Inflammatory macrophage treated with lipopolysaccharide for 4 hours (primary cell): Measurements from ENCODE around the gene LRCOL1.

Experiments
- DNase-seq: peaks from one replicate; pipeline ENCODE4 v3.0.0-alpha.2; 2020

The LRCOL1 gene

DNA sequence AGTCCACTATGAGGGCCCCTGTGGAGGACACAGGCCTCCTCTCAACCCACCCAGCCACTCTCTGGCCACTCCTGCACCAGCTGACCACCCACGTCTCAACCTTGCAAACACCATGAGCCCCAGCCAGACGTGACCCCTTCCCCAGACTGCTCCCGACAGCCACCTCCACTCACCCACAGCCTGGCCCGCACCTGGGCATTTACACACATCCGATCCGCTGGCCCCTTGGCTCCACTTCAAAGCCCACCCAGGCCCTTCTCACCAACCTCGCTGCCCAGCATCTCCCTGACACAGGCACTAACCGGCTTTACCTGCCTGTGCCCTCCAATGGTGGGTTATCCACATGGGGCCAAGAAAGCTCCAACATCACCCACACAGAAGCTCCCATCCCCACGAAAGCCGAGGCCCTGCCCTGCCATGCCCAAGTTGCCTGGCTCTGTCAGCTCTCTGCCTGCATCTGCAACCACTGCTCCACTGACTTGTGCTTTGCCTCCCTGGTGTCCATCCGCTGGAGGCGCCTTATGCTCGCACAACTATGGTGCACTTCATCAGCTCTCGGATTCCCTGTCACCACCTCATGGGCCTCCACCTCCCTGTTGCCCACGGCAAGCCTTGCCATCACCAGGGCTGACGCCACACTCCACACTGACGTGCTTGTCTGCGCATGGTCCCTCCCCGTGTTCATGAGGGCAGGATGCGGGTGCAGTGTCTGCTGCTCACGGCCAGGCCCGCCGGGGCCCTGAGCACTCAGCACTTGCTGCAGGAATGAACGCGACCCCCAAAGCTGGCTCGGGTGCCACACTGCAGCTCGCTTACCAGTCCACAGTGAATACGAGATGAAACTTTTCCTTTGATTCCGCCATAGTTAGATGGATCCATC, 24.9 kb upstream of the LRCOL1 start:
- DNase-seq = no peak

DNA sequence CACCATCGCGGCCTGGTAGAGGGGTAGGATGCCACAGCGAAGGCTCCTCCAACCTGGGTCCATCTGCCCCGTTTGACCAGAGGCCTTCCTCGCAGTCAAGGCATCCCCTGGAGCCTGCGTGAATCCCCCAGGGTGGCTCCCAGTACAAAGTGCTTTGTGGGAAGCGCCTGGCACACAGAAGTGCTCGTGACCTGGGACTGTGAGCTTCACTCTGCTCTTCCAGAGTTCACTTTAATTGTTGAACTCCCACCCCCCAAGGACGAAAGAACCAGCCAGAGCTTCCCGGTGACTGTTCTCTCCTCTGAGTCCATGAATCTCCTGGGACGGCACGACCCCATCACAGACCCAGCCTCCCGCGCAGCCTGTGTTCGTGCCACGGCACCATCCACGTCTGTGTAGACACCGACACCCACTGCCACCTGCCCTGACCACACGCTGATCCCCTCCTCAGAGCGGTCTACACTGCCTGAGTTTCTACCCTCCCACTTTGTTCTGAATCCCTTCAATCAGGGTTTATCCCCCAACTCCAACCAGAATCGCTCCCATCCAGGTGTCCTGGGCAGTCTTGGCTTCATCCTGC, 24.1 kb upstream of the LRCOL1 start:
- DNase-seq = no peak

DNA sequence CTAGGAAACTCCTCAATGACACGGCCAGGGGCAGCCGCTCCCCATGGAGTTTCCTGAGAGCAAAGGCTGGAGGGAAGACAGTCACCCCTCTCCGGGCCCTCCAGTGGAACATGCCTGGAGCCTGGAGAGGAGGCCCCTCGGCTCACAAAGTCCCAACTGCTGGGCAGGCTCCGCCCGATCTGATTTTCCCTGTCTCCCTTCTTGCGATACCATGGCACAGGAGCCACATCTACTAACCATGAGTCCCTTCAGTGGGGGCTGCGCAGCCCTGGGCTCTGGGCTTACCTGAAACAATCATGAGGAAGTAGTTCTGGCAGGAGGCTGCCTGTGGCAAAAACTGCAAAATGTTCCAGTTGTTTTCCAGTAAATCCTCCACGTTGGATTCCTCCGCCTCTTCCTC, 23.5 kb upstream of the LRCOL1 start:
- no peak for DNase-seq

DNA sequence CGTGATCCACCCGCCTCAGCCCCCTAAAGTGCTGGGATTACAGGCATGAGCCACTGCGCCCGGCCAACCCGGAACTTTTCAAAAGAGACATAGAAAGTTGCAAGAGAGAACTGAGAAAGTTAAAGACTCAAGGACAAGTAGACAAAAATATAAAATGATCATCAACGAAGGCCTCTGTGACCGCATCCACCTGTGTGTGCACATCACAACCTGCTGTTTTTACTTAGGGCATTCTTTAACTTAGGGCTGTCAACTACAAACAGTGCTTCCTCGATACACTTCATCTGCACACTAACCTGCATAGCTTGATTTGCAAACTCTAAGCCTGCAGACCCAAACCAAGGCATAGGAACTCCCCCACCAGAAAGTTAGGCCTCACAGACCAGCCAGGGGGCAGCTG, 23.0 kb upstream of the LRCOL1 start:
- DNase-seq = no peak

DNA sequence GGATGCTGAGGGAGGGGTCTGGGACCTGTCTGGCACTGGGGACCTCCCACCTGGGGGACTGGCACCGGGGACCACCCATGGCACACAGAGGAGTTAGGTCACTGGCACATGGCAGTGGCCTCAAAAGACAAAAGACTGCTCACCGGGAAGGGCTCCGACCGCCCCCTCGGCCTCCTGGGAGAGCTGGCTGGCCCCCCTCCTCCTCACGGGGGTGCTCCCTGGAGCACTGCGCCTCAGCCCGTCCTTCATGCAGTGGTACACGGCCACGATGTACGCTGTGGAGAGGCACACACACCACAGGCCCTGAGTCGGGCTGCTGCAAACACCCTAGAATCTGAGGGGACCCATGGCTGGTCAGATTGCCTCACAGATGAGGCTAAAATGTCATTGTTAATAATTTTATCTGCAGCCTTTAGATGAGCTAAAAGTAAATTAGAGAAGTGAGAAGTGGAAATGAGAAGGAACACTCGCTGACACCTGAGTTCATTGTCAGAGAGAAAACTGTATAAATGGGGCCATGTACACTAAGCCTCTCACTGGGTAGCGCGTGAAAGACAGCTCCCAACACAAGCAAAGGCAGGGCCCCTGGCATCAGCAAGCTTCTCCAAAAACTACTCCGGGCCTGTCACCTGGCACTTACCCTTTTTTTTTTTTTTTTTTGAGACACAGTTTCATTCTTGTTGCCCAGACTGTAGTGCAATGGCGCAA, 22.3 kb upstream of the LRCOL1 start:
- DNase-seq = no peak

DNA sequence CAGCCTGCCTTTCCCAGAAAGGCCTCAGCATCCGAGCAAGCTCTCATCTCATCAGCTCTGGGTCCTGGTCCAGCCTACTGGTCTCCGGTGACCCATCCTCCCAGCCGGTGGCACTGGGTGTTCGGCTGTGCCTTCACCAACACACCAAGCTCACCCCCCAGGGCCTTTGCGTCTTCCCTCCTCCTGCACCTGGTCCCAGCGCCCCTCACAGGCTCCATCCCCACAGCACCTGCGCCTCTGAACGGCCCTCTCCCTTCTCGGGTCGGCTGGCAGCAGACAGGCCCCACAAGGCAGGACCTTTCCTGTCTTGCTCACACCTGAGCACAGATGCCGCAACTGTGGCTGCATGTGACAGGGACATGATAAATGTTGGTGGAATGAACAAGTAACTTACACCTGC, 21.3 kb upstream of the LRCOL1 start:
- no peak for DNase-seq

DNA sequence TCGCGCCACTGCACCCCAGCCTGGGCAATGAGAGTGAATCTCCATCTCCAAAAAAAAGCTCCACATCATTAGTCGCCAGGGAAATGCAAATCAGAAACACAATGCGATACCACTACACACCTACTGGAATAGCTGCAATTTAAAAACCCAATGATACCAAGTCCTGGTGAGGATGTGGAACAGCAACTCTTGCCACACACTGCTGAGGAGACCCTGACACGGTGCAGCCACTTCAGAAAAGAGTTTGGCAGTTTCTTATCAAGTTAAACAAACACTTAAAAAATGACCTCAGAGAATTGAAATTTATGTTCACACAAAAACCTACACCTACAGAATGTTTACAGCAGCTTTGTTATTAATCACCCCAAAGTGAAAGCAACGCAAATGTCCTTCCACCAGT, 20.3 kb upstream of the LRCOL1 start:
- no peak for DNase-seq

DNA sequence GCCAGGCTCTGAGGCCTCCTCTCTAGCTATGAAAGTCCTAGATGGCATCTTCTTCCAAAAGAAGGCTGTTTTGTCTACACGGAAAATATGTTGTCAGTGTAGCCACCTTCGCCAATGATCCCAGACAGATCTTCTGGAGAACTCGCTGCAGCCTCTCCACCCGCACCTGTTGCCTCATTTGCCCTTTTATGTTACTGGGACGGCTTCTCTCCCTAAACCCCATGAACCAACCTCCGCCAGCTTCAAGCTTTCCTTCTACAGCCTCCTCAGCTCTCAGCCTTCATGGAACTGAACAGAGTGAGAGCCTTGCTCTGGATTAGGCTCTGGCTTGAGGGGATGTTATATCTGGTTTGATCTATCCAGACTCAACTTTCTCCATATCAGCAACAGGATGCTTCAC, 18.9 kb upstream of the LRCOL1 start:
- DNase-seq = no peak

DNA sequence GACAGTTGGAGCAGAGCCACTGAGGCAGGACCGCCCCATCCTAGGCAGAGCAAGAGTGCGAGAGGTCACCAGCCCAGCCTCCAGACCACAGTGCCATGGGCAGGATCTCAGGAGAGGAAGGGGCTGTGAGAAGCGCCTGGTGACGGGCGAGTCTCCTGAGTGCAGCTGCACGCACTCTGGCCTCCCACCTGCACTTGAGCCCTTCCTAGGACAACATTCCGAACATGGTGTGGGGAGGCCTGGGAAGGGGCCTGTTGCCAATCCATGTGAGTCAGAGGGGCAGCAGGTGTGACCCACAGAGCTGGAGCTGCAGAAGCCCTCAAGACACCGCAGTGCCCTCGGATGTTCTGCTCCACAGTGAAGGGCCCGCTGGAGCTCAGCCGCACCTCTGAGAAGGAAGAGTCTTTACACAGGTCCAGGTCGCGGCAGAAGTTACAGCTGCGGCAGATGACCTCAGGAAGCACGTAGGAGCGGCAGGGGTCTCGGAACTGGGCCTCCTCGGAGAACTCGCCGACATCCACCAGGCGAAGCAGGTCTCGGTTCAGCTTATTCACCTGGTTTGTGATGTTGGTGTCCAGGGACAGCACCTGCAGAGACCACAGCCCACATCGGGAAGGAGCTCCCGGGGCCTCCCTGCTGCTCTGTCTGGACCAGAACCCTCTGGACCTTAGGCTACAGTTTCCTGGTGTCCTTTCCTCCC, 15.5 kb upstream of the LRCOL1 start:
- DNase-seq = no peak

DNA sequence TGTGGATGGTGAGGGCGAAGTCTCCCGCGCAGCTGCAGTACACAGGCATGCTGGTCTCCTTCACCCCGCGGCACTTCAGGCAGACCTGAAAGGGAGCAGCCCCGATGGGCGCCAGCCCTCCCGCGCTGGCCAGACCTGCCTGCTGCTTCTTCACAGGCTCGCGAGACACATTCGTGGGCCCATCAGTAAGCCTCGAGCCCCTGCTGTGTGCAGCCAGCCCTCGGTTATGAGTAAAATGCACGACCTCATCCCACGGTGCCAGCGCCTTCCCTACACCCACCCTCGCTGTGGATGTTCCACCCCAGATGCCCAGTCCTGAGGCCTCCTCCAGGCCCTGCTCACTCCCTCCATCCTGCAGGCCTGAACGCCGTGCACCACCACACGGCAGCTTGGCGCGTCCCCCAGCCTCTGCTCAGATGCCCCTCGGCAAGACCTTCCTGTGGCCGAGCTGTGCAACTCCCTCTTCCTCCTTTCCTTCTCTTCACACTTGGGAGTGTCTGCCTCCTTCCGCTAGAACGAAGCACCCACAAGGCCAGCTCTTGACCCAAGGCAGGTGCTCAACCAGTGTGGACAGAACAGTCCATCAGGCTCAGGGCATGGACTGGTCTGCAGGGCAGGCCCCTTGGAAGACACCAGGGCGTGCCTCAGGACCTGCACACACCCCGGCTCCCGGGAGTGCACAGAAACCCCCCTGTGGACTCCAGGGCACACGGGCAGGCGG, 14.7 kb upstream of the LRCOL1 start:
- DNase-seq = no peak

DNA sequence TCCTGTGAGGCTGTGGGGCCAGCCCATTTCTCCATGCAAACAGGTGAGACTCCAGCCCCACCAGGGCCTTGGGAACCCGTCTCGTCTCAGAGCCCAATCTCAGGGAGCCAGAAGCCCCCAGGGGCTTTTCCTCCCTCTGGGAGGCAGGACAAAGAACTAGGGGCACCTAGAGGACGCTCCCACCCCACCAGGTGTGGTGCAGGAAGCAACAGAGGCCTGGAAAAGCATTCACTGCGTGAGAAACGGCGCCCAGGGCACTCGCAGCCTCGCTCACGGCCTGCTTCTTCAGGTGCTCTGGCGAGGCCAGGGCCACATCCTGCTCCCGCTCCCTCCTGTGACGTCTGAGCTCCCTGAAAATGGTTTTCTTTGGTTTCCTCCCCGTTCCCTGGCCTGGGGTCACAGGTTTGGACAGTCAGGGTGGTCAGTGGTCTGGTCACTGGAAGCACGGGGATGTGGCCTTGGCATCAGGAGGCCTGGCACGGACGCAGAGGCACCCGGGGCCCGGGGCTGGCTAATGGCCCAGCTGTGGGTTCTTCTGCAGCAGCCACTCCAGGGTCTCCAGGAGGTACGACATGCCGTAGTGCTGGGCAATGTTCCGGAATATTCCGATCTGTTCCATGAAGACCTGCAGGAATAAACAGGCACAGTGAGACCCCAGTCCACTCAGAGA, 13.9 kb upstream of the LRCOL1 start:
- no peak for DNase-seq

DNA sequence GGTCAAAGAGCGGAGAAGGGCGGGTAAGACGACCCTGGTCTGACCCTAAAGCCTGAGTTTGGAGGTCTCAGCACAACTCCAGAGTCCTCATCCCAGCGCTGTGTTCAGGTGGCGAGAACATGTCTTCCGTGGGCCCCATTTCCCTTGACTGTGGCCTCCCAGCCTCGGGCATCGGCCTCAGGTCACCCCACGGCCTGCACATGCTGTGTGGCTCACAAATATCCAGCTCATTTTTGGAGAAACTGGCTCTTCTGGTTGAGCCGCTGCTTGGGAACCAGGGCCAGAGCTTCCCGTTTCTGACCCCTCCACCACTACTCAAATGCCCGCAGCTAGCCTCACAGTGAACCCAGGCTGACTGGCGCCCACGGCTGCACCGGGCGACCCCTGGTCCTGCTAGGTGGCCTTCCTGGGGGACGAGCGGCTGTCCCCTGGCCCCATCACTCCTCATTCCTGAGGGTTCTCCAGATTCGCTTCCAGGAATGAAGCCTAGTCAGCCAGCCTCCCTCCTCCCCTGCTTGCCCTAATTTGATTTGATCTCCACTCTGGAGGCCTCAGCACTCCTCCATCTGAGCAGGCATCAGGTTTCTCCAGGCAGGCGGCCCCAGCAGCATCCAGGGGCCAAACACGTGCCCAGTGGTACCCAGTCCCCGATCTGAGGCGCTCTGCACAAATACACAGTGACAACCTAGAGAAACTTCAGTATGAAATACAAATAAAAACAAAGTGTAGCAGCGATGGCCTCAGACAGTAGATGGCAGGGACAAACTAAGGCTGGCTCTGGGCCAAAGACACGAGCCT, 12.9 kb upstream of the LRCOL1 start:
- DNase-seq = no peak

DNA sequence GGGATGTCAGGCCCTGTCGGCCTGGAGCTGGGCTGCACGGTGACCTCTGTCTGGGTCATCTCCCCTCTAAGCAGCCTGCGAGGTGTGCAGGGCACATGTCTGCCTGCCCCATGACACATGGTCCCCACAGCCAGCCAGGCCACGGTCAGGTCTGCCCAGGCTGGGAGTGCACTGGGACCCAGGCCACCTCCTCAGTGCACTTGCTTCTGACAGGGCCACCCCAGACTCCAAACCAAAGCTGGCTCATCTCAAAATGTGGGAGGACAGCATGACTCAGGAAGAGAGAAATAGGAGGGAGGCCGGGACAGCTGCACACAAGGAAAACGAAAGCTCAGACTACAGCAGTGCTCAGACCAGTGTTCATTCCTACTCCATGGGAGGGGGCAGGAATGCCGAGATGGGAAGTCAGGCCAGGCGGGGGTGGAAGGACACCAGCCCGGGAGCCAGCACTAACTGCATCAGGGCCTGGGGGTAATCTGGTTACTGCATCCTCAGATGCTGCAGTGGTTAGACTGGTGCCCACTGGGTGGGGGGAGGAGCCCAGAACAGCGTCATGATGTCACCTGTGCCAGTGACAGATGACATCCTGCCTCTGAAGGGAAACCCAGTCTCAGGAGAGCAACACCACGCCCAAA, 12.2 kb upstream of the LRCOL1 start:
- DNase-seq = peak; percentile 32

DNA sequence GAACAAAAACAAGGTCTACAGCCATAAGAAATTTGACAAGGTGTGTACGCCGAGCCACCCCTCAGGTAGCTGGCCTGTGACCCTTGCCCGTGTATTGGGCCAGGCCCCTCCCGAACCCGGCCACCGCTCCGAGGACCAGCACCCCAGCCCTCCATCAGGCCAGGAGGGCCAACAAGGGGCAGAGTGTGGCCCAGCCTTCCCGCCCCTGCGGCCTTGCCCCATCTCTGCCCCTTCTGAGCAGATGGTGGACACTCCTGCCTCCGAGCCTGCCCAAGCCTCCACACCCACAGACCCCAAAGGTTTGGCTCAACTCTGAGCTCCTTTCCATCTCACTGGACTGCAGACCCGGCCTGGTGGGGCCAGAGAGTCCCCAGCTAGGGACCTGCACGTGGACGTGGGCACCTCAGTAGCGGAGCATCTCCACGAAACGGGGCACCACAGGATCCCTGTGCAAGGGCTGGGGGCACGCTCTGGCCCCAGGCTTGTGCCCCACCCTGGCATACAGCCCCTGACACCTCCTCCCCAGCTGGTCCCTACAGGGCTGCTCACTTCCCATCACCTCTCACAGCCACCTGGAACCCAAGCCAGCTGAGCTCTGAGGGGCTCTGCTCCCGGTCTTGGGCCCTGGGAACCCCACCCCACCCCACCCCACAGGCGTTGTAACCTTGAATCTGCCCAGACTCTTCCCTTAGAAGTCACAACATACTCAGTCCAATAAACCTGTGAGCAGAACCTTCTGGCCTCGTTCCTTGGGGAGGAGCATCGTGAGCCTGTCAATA, 11.5 kb upstream of the LRCOL1 start:
- no peak for DNase-seq

DNA sequence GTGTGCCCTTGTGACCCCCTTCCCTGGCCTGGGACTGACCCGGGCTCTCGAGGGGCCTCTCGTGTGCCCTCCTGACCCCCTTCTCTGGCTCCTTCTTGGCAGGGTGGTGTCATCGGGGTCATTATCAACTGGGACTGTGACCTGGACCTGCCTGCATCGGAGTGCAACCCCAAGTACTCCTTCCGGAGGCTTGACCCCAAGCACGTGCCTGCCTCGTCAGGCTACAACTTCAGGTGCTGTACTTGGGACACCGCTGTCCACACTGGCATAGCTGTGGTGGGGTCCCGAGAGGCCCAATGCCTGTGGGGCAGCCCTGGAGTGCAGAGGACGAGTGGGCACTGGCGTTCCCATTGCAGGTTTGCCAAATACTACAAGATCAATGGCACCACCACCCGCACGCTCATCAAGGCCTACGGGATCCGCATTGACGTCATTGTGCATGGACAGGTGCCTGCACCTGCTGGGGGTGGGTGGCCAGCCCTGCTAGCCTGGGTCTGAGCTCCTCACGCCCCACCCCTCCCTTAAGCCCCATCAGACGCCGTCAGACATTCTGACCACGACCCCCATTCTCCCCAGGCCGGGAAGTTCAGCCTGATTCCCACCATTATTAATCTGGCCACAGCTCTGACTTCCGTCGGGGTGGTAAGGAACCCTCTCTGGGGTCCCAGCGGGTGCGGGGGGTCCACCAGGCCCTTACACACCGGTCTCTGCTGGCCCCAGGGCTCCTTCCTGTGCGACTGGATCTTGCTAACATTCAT, 10.7 kb upstream of the LRCOL1 start:
- no peak for DNase-seq

DNA sequence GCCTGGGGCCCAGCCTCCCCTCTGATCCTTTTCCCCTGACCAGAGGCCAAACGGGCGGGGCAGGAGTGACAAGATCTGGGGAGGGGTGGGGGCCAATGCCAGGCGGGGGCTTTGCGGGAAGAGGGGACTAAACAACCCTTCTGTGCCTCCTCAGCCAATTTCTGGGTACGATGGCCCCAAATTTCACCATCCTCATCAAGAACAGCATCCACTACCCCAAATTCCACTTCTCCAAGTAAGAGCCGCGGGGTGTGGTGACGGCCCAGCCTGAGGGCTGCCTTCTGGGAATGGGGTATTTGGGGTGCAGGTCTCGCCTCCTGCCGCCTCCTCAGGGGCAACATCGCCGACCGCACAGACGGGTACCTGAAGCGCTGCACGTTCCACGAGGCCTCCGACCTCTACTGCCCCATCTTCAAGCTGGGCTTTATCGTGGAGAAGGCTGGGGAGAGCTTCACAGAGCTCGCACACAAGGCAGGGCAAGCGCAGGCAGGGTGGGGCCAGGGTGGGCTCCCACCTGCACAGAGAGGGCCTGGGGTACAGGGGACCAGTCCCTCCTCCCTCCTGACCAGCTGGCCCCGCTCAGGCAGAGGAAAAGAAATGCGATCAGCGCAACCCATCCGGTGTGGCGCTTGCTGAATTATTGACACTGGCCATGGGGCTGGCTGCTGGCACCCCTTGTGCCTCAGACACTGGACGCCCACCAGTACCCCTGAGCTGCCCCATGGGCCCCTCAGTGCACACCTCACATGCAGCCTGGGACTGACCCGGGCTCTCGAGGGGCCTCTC, 9.9 kb upstream of the LRCOL1 start:
- no peak for DNase-seq

DNA sequence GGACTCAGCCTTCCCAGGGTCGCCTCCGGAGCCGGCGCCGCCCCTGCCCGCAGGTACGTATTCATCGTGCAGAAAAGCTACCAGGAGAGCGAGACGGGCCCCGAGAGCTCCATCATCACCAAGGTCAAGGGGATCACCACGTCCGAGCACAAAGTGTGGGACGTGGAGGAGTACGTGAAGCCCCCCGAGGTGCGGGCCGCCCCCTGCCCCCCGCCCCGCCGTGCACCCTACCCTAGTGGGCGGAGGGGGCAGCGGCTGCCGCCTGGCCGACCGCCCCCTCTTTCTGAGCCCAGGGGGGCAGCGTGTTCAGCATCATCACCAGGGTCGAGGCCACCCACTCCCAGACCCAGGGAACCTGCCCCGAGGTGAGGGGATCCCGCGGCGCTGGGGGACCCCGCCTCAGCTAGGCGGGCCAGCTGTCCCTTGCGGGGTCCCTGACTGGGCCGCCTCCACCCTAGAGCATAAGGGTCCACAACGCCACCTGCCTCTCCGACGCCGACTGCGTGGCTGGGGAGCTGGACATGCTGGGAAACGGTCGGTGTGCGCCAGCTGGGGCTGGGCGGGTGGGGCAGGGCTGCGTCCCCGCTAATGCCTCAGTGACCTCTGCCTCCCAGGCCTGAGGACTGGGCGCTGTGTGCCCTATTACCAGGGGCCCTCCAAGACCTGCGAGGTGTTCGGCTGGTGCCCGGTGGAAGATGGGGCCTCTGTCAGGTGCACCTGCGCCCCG, 9.2 kb upstream of the LRCOL1 start:
- DNase-seq = no peak

DNA sequence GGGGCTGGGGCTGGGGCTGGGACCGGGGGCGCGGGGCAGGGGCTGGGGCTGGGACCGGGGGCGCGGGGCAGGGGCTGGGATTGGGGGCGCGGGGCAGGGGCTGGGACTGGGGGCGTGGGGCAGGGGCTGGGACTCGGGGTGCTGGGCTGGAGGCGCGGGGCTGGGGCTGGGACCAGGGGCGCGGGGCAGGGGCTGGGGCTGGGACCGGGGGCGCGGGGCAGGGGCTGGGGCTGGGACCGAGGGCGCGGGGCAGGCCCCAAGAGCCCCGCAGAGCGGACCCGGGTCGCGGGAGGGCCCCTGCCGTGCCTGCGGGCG, 8.6 kb upstream of the LRCOL1 start:
- DNase-seq = no peak
